ENCODE results near the gene ACAA1. TPM values are rescaled to one million over a fixed set of nuclear protein-coding genes. Genes with fewer than 3 reads are reported as not detected.

Gene ACAA1
- total and polyA plus RNA-seq, 2 of the 4 experiments (the other 2 are of a cell fraction) = 30.8 to 62.4 TPM

DNA sequence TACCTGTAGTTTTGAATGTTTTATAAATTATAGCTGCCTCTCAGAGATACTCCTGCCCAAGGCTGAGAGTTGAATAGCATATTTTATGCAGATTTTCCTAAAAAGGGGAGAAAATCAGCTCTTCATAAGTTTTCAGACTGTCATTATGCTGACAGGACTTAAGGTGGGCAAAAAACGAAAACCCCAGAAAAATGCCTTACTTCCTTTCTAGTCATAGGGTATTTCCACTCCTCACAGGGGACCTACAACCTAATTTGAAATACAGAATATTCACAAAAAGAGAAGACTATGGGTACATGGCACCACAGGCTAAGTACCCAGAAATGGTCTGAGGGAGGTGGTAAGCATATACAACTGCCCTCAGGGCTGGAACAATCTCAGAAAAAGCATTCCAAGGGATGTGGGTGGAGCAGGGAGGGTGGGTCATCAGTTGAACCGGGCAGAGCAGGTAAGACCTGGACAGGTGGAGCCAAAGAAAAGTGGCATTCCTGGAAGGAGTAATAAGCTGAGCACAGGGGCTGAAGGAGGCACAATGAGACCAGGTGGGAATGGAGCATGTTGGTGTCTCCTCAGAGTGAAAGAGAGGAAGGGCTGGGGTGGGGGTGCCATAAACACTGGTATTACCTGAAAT lies 17.8 kb upstream of the ACAA1 start:
- in situ Hi-C loops (cut with MboI; ENCODE audit: low sequenced_read_pairs) (no loop called here), intact Hi-C loops (cut with micrococcal nuclease) (no loop called here)

More for the DNA sequence above, 17.8 kb upstream of the ACAA1 start:
- Histone ChIP-seq H4K8ac (ENCODE audit: low read depth in 2 of 2, low read length in 2 of 2) (no peak overlapping the region), H2AK5ac (ENCODE audit: low read depth, low read length) (no peak overlapping the region), H3K4ac (ENCODE audit: low read depth, low read length) (no peak overlapping the region), H2BK20ac (ENCODE audit: low read depth, low read length) (no peak overlapping the region), H3K56ac (ENCODE audit: extremely low read depth, insufficient read depth, low read length) (no peak overlapping the region), H3K9me3 (ENCODE audit: control insufficient read depth, insufficient read depth, low read length) (no peaks in the 10 kb centered on the region), H3K14ac (replicated peaks; ENCODE audit: low read depth, low read length) (no peak overlapping the region), H4K20me1 (ENCODE audit: insufficient read depth, low read length) (no peaks in the 10 kb centered on the region), H3K36me3 (ENCODE audit: control insufficient read depth, insufficient read depth, low read length) (no peaks in the 10 kb centered on the region), H3K9ac (ENCODE audit: low read depth, low read length) (no peak overlapping the region), H3K27me3 (ENCODE audit: control insufficient read depth, insufficient read depth, low read length) (no peaks in the 10 kb centered on the region), H3K9me1 (ENCODE audit: insufficient read depth, low read length) (no peaks in the 10 kb centered on the region), H3K27ac (ENCODE audit: insufficient read depth, low read length) (no peak overlapping the region), H4K5ac (ENCODE audit: low read depth, low read length) (no peak overlapping the region; the same call in 1 of the 2 replicates), H3K4me3 (ENCODE audit: insufficient read depth, low read depth, low read length) (no peak overlapping the region), H3K4me1 (ENCODE audit: control insufficient read depth, insufficient read depth, low read length) (no peaks in the 10 kb centered on the region), H3K23ac (ENCODE audit: low read depth, low read length) (no peak overlapping the region), H2BK15ac (ENCODE audit: low read depth, low read length) (no peak overlapping the region), H4K91ac (ENCODE audit: insufficient read depth, low read depth, low read length) (no peak overlapping the region), H2BK120ac (ENCODE audit: low read depth, low read length) (no peak overlapping the region), H3K4me2 (ENCODE audit: low read depth, low read length) (no peak overlapping the region), H2AFZ (replicated peaks; ENCODE audit: low read length, poor library complexity) (no peak overlapping the region), H2BK5ac (ENCODE audit: low read depth, low read length, poor library complexity, severe bottlenecking) (no peak overlapping the region), H3K18ac (ENCODE audit: low read depth, low read length) (no peak overlapping the region), H2AK9ac (replicated peaks; ENCODE audit: low read depth, low read length, poor library complexity) (no peak overlapping the region), H3K79me1 (ENCODE audit: low read depth in 1 of 2, low read length in 2 of 2) (no peaks in the 10 kb centered on the region)
- dilution Hi-C loops (cut with HindIII; ENCODE audit: low sequenced_read_pairs, unreplicated experiment) = no loop called here
- TF ChIP-seq RAD21 (IDR thresholded peaks at IDR 0.05; ENCODE audit: low read length) (no peak), RCOR1 (IDR thresholded peaks at IDR 0.05; ENCODE audit: insufficient replicate concordance, low read length) (no peak), BHLHE40 (IDR thresholded peaks at IDR 0.05; ENCODE audit: low read depth, low read length) (no peak), MXI1 (IDR thresholded peaks at IDR 0.05; ENCODE audit: borderline replicate concordance, low read depth, low read length) (no peak), FOS (IDR thresholded peaks at IDR 0.05; ENCODE audit: low read depth, low read length) (no peak), MAFK (IDR thresholded peaks at IDR 0.05; ENCODE audit: low read depth, low read length) (no peak), CHD1 (IDR thresholded peaks at IDR 0.05; ENCODE audit: low read depth, low read length) (no peak), MAZ (IDR thresholded peaks at IDR 0.05; ENCODE audit: borderline replicate concordance, low read depth, low read length) (no peak), CEBPB (IDR thresholded peaks at IDR 0.05; ENCODE audit: low read depth, low read length) (no peak), SMC3 (IDR thresholded peaks at IDR 0.05; ENCODE audit: low read depth, low read length) (no peak), POLR2A (IDR thresholded peaks at IDR 0.05; ENCODE audit: low read depth, low read length) (no peak), NFE2L2 (IDR thresholded peaks at IDR 0.05; ENCODE audit: low read depth, low read length) (no peak), RFX5 (IDR thresholded peaks at IDR 0.05; ENCODE audit: low read depth, low read length) (no peak)
- TF ChIP-seq, protein P1, sequence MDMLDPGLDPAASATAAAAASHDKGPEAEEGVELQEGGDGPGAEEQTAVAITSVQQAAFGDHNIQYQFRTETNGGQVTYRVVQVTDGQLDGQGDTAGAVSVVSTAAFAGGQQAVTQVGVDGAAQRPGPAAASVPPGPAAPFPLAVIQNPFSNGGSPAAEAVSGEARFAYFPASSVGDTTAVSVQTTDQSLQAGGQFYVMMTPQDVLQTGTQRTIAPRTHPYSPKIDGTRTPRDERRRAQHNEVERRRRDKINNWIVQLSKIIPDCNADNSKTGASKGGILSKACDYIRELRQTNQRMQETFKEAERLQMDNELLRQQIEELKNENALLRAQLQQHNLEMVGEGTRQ (IDR thresholded peaks at IDR 0.05; ENCODE audit: low read depth, low read length) = no peak
- TF ChIP-seq, protein P2, sequence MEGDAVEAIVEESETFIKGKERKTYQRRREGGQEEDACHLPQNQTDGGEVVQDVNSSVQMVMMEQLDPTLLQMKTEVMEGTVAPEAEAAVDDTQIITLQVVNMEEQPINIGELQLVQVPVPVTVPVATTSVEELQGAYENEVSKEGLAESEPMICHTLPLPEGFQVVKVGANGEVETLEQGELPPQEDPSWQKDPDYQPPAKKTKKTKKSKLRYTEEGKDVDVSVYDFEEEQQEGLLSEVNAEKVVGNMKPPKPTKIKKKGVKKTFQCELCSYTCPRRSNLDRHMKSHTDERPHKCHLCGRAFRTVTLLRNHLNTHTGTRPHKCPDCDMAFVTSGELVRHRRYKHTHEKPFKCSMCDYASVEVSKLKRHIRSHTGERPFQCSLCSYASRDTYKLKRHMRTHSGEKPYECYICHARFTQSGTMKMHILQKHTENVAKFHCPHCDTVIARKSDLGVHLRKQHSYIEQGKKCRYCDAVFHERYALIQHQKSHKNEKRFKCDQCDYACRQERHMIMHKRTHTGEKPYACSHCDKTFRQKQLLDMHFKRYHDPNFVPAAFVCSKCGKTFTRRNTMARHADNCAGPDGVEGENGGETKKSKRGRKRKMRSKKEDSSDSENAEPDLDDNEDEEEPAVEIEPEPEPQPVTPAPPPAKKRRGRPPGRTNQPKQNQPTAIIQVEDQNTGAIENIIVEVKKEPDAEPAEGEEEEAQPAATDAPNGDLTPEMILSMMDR (conservative IDR thresholded peaks at IDR 0.05; ENCODE audit: low read depth, low read length) = no peak
- TF ChIP-seq, protein P3, sequence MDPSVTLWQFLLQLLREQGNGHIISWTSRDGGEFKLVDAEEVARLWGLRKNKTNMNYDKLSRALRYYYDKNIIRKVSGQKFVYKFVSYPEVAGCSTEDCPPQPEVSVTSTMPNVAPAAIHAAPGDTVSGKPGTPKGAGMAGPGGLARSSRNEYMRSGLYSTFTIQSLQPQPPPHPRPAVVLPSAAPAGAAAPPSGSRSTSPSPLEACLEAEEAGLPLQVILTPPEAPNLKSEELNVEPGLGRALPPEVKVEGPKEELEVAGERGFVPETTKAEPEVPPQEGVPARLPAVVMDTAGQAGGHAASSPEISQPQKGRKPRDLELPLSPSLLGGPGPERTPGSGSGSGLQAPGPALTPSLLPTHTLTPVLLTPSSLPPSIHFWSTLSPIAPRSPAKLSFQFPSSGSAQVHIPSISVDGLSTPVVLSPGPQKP (IDR thresholded peaks at IDR 0.05; ENCODE audit: borderline replicate concordance, low read depth, low read length) = no peak
- no peak for DNase-seq
- no TSS peak for BruUV-seq (replicated peaks)
- POLR2A ChIA-PET (ENCODE audit: unreplicated experiment) = no interaction called here
- CTCF ChIA-PET = interaction anchor here (1.5 kb wide), 1 partner anchor 10 kb away, joined by 4 read pairs; the partner anchor contains the start of gene OXSR1
- ATAC-seq (ENCODE audit: low read depth) = no peak
- WGBS, 2 experiments (ENCODE audit: extremely low coverage in 2 of 2, insufficient read length in 1 of 2) = no CpG with 5 or more reads among the region's 2 CpGs
